HCT116 (cell line): ENCODE results near the gene GDE1.
"Not testable (repeated sequence)": the region's sequence is repeated elsewhere in the genome, so short reads cannot be mapped to it uniquely, and the experiment has no call there.

Experiments
- CEBPB ChIP-seq: IDR thresholded peaks from 2 replicates; pipeline ENCODE4 v1.6.1; 2012; ENCODE audit warnings: low read depth
- EGR1 ChIP-seq: IDR thresholded peaks from 2 replicates; pipeline ENCODE4 v1.6.1; 2012; ENCODE audit warnings: low read depth
- ELF1 ChIP-seq: IDR thresholded peaks from 2 replicates; pipeline ENCODE4 v1.6.1; 2012; ENCODE audit warnings: low read depth, borderline replicate concordance
- EZH2 ChIP-seq: fragments of 200-600 bp; sonication (generic); IDR thresholded peaks from 2 replicates; pipeline ENCODE4 v1.6.1; 2017; ENCODE audit warnings: antibody characterized with exemption, mixed run types
- EZH2phosphoT487 ChIP-seq: fragments of 200-600 bp; IDR thresholded peaks from 2 replicates; pipeline ENCODE4 v1.6.1; 2018; ENCODE audit warnings: antibody characterized with exemption, borderline replicate concordance
- JUND ChIP-seq: IDR thresholded peaks from 2 replicates; pipeline ENCODE4 v1.6.1; 2012
- POLR2A ChIP-seq: IDR thresholded peaks from 2 replicates; pipeline ENCODE4 v1.7.0; 2011; ENCODE audit warnings: borderline replicate concordance; ENCODE audit not compliant: insufficient read depth, insufficient read length; ENCODE audit errors: extremely low read depth
- POLR2AphosphoS5 ChIP-seq: IDR thresholded peaks from 2 replicates; pipeline ENCODE4 v1.6.1; 2011; ENCODE audit warnings: mild to moderate bottlenecking, low read depth, low read length, moderate library complexity
- RAD21 ChIP-seq: IDR thresholded peaks from 2 replicates; pipeline ENCODE4 v1.6.1; 2012; ENCODE audit warnings: low read depth, mild to moderate bottlenecking
- ZFX ChIP-seq: fragments of 450-650 bp; IDR thresholded peaks from 2 replicates; pipeline ENCODE4 v1.6.1; 2017
- TF ChIP-seq, protein P1 (sequence below), 3 experiments: fragments of 200-600 bp in 1 of 3; sonication (generic) in 1 of 3; IDR thresholded peaks in 2 of 3; conservative IDR thresholded peaks in 1 of 3; 2 replicates each; pipeline ENCODE4 v1.5.1; 2012 to 2017; ENCODE audit warnings: low read depth in 2 of 3, low read length in 2 of 3, antibody characterized with exemption in 1 of 3, borderline replicate concordance in 1 of 3, control low read depth in 1 of 3, mild to moderate bottlenecking in 1 of 3, mixed read lengths in 1 of 3, mixed run types in 1 of 3, moderate library complexity in 1 of 3; ENCODE audit not compliant: insufficient read depth in 1 of 3
- TF ChIP-seq, protein P2 (sequence below): IDR thresholded peaks from 2 replicates; pipeline ENCODE4 v1.6.1; 2011; ENCODE audit warnings: mild to moderate bottlenecking, low read length, moderate library complexity; ENCODE audit not compliant: insufficient replicate concordance; ENCODE audit errors: extremely low read depth
- TF ChIP-seq, protein P3 (sequence below): IDR thresholded peaks from 2 replicates; pipeline ENCODE4 v1.6.1; 2012; ENCODE audit warnings: low read depth
- TF ChIP-seq, protein P4 (sequence below): IDR thresholded peaks from 2 replicates; pipeline ENCODE4 v1.6.1; 2012

DNA sequence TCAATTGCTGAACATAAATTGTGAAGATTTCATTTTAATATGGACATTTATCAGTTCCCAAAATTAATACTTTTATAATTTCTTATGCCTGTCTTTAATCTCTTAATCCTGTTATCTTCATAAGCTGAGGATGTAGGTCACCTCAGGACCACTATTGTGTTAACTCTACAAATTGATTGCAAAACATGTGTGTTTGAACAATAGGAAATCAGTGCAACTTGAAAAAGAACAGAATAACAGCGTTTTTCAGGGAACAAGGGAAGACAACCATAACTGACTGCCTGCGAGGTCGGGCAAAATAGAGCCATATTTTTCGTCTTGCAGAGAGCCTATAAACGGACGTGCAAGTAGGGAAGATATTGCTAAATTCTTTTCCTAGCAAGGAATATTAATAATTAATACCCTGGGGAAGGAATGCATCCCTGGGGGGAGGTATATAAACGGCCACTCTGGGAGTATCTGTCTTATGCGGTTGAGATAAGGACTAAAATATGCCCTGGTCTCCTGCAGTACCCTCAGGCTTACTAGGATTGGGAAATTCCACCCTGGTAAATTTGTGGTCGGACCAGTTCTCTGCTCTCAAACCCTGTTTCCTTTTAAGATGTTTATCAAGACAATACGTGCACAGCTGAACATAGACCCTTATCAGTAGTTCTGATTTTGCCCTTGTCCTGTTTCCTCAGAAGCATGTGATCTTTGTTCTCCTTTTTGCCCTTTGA lies 21.5 kb upstream of the GDE1 start:
- TF ChIP-seq EZH2, POLR2AphosphoS5, POLR2A, ZFX, EGR1, ELF1, CEBPB, JUND, RAD21, EZH2phosphoT487: not testable (repeated sequence)
- TF ChIP-seq, protein P1, sequence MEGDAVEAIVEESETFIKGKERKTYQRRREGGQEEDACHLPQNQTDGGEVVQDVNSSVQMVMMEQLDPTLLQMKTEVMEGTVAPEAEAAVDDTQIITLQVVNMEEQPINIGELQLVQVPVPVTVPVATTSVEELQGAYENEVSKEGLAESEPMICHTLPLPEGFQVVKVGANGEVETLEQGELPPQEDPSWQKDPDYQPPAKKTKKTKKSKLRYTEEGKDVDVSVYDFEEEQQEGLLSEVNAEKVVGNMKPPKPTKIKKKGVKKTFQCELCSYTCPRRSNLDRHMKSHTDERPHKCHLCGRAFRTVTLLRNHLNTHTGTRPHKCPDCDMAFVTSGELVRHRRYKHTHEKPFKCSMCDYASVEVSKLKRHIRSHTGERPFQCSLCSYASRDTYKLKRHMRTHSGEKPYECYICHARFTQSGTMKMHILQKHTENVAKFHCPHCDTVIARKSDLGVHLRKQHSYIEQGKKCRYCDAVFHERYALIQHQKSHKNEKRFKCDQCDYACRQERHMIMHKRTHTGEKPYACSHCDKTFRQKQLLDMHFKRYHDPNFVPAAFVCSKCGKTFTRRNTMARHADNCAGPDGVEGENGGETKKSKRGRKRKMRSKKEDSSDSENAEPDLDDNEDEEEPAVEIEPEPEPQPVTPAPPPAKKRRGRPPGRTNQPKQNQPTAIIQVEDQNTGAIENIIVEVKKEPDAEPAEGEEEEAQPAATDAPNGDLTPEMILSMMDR (IDR thresholded peaks at IDR 0.05 in 2 of 3, conservative IDR thresholded peaks at IDR 0.05 in 1 of 3; ENCODE audit: borderline replicate concordance in 1 of 3, insufficient read depth in 1 of 3, low read depth in 2 of 3, low read length in 2 of 3) = not testable (repeated sequence)
- TF ChIP-seq, protein P2, sequence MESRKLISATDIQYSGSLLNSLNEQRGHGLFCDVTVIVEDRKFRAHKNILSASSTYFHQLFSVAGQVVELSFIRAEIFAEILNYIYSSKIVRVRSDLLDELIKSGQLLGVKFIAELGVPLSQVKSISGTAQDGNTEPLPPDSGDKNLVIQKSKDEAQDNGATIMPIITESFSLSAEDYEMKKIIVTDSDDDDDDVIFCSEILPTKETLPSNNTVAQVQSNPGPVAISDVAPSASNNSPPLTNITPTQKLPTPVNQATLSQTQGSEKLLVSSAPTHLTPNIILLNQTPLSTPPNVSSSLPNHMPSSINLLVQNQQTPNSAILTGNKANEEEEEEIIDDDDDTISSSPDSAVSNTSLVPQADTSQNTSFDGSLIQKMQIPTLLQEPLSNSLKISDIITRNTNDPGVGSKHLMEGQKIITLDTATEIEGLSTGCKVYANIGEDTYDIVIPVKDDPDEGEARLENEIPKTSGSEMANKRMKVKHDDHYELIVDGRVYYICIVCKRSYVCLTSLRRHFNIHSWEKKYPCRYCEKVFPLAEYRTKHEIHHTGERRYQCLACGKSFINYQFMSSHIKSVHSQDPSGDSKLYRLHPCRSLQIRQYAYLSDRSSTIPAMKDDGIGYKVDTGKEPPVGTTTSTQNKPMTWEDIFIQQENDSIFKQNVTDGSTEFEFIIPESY = not testable (repeated sequence)
- TF ChIP-seq, protein P3, sequence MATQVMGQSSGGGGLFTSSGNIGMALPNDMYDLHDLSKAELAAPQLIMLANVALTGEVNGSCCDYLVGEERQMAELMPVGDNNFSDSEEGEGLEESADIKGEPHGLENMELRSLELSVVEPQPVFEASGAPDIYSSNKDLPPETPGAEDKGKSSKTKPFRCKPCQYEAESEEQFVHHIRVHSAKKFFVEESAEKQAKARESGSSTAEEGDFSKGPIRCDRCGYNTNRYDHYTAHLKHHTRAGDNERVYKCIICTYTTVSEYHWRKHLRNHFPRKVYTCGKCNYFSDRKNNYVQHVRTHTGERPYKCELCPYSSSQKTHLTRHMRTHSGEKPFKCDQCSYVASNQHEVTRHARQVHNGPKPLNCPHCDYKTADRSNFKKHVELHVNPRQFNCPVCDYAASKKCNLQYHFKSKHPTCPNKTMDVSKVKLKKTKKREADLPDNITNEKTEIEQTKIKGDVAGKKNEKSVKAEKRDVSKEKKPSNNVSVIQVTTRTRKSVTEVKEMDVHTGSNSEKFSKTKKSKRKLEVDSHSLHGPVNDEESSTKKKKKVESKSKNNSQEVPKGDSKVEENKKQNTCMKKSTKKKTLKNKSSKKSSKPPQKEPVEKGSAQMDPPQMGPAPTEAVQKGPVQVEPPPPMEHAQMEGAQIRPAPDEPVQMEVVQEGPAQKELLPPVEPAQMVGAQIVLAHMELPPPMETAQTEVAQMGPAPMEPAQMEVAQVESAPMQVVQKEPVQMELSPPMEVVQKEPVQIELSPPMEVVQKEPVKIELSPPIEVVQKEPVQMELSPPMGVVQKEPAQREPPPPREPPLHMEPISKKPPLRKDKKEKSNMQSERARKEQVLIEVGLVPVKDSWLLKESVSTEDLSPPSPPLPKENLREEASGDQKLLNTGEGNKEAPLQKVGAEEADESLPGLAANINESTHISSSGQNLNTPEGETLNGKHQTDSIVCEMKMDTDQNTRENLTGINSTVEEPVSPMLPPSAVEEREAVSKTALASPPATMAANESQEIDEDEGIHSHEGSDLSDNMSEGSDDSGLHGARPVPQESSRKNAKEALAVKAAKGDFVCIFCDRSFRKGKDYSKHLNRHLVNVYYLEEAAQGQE = not testable (repeated sequence)
- TF ChIP-seq, protein P4, sequence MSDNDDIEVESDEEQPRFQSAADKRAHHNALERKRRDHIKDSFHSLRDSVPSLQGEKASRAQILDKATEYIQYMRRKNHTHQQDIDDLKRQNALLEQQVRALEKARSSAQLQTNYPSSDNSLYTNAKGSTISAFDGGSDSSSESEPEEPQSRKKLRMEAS = not testable (repeated sequence)
